Caki2 (cell line): ENCODE data around the gene APEH. TPM values are rescaled to one million over a fixed set of nuclear protein-coding genes. Genes with fewer than 3 reads are reported as not detected.
"Not testable (repeated sequence)": the region's sequence is repeated elsewhere in the genome, so short reads cannot be mapped to it uniquely, and the experiment has no call there.

Experiments
- DNase-seq: peaks from one replicate; pipeline ENCODE4 v3.0.0-alpha.2; 2015; ENCODE audit warnings: low read depth
- in situ Hi-C: cut with HindIII; loops from 2 replicates; pipeline ENCODE4 v1.10.0; 2016; ENCODE audit warnings: low sequenced_read_pairs, low pct_unique_long_range_greater_than_20kb, mixed read lengths
- total RNA-seq: library from RNA; depleted of rRNA; stranded (reverse); fragments of >200 nt; shearing (Covaris generic); gene quantifications from 2 replicates; pipeline ENCODE4 v1.2.3, GENCODE V29; 2014; ENCODE audit warnings: low replicate concordance

The APEH gene
- total RNA-seq, 1 experiment from 2014 or later: 122 TPM

DNA sequence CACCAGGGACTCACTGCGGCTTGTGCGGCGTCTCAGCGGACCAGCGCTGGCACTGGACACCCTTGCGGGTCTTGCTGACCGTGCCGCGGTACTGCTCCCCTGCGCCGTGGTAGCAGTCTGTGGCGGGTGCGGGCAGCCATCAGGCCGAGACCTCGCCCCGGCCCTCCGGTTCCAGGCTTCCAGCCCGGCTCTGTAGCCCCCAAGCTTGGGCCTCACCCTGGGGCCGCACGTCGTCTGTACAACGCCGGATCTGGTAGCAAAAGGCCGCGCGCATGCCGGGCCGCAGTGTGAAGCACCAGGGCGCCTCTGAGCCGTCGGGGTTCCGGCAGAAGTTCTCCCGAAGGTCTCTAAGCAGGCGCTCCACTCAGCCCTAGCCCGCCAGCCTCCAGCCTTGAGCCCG is 11.7 kb downstream of the APEH start:
- in situ Hi-C loops, DNase-seq: not testable (repeated sequence)

DNA sequence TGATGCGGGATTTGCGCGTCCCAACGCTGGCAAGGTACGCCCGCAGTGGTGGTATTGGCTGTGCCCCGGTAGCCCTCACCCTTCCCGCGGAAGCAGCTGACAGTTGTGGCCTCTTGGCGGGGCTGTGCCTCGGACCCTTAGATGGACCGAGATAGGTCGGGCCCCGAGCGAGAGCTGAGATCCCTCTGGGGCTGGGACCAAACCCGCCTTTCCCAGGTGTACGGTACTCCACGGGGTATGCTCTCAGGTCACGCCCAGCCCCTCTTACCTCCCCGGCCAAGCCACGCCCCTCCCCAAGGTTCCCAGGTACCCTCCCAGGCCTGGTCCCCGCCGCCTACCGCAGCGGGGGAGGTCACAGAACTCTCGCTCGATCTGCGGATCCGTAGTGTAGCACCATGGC is 12.2 kb downstream of the APEH start:
- in situ Hi-C loops, DNase-seq: not testable (repeated sequence)

DNA sequence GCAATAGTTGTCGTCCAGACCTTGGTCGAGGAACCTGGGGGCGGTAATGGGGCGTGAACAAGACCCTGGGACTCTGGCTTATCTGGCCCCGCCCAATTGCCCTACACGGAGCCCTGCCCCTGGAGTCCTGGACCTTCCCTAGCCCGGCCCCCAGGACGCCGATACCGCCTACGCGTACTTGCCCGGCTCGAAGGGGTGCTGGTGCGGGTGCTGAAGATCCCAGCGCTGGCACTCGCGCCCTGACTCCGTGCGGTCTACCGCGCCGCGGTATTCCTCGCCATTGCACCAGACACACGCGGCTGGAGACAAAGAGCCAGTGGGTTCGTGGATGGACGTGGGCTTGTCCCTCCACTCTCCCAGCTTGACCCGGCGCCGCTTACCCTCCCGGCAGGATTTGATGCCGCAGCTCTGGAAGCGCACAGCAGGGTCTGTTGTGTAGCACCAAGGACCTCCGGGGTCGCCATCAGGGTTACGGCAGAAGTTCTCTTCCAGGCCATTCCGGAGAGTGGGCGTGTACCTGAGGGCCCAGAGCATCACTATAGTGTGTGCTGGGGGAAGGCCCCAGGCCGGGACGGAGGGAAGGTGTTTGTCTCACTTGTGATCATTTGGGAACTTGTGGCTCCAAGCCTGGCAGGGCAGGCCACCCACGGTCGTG is 12.7 kb downstream of the APEH start:
- DNase-seq, in situ Hi-C loops: not testable (repeated sequence)

- in situ Hi-C loops, DNase-seq: not testable (repeated sequence)
These were observed 13.3 kb downstream of the APEH start for GRCh38 chr3:49687424-49687795.

- in situ Hi-C loops, DNase-seq: not testable (repeated sequence)
These were observed 14.3 kb downstream of the APEH start for GRCh38 chr3:49688338-49689045.

GRCh38 chr3:49689046-49689907 is 15.1 kb downstream of the APEH start, which contains the start of the genes MST1 and RNF123:
Gene MST1 (minus strand): TSS chr3:49689474. CDS start chr3:49688691, 783 bp downstream.
Gene RNF123 (plus strand): TSS chr3:49689557. CDS start chr3:49691166, 1,609 bp downstream.
- in situ Hi-C loops: no loop called here
- DNase-seq: peak; percentile 71

DNA sequence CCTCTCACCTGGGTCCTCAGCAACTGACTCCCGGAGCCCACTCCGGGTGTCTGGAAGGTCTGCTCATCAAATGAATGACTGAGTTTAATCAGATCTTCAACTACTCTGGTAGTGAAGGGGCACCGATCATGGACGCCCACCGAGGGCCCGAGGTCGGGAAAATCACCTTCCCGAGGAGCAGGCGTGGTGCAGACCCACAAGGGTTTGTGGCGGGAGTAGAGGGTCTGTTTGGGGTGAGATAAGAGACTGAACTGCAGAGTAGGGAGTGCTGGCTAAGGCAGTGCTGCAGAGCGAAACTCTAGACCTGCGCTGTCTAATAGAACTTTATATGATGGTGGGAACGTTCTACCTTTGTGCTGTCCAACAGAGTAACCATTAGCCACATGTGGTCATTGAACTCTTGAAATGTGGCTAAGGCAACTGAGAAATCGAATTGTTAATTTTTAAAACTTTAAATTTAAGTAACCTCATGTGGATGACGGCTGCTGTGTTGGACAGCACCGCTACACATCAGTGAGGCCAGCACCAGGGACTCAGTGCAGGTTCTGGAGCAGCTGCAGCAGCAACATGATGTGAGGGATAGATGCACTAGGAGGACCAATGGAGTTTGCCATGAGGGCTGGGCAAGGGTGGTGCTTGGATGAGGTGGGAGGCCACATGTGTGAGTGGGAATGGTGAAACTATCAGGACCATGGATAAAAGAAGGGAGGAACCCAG is 15.9 kb downstream of the APEH start:
- in situ Hi-C loops, DNase-seq: not testable (repeated sequence)

DNA sequence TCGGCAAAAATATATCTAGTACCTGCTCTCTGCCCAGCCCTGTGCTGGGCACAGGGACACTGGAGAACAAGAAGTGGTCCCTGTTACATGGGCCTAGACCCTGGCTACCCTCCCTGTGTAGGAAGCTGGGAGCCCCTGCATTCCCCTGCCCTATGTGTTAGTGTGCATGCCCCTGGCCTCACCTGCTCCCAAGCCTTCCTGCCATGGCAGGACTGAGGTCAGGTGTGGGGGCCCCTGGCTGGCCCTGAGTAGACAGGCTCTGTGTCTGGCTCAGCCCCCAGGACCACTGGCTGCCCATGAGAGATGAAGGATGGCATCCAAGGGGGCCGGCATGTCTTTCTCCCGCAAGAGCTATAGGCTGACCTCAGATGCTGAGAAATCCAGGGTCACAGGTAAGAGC is 16.7 kb downstream of the APEH start:
- in situ Hi-C loops, DNase-seq: not testable (repeated sequence)

GRCh38 chr3:49691481-49691880 is 17.3 kb downstream of the APEH start:
- DNase-seq, in situ Hi-C loops: not testable (repeated sequence)

DNA sequence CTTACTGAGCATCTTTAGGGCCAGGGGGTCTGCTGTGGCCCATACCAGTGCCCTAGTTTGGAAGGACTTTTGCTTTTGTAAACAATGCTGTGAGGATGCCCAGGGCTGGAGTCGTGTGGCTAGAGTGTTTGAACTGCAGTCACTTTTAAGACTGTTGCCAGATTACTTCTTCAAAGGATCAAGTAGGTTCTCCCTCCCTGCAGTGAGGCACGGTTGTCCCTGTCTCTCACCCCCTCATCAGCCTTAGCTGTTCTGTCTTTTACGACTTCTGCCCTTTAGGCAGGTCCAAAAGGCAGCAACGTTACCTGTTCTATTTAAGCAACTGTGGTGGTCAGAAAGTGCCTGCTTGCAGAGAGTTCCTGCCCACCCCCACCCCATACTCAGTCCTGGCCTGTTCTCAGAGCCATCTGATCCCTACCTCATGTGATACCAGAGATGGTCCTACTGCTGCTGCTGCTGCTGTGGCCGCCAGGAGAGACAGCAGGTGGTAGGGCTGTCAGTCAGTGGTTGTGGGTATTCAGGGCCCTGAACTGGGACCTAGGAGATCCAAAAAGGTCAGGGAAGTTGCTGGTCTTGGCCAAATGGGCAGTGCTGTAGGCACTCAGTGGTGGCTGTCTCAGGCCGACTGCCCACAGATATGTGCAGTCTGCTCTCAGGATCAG is 20.4 kb downstream of the APEH start:
- in situ Hi-C loops, DNase-seq: not testable (repeated sequence)

DNA sequence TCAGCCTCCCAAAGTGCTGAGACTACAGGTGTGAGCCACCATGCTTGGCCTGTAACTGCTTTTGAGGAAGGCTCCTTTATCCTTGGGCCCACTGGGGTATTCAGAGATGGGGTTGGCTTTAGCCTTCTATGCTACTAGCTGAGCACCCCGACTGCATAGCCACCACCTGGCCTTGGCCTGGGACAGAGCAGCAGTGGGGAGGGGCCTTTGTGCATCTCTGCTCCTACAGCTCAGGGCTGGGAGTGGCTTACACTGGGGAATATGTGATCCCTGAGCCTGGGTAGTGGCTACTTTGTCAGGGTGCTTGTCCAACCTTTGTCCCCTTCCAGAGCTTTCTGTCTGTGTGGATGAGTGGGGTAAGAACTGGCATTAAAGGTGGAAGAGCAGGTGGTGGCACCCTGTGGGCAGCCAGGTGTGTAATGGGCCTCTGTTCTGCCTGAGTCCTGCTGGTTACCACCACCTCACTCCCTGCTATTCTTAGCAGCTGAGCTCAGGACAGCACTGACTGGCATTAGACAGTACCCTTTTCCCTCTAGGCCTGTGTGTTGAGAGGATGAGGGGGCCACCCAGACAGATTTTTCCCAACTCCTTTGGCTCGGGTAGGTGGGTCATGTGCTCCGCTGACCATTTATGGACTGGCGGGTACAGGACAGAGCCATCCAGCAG is 21.3 kb downstream of the APEH start:
- in situ Hi-C loops, DNase-seq: not testable (repeated sequence)

- in situ Hi-C loops: no loop called here
- no peak for DNase-seq
These were observed 25.3 kb downstream of the APEH start for GRCh38 chr3:49699281-49699979.

DNA sequence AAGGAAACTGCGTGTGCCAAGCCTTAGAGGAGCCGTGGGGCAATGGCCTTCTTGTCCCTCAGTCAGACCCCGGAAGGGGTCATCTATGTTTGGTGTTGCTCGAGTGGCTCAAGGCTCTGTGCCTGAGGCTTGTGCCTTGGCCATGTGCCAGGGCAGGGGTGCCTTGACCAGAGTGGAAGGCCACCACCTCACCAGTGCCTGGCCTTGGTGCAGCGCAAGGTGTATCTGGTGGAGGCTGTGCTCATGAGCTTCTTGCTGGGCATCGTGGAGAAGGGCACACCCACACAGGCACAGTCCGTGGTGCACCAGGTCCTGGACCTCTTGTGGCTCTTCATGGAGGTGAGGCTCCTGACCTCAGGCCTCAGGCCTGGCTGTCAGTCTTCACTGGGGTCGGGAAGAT is 25.9 kb downstream of the APEH start:
- no peak for DNase-seq
- in situ Hi-C loops: no loop called here

GRCh38 chr3:49700453-49701128 is 26.4 kb downstream of the APEH start:
- no peak for DNase-seq
- in situ Hi-C loops: no loop called here

GRCh38 chr3:49701388-49702077 is 27.4 kb downstream of the APEH start:
- DNase-seq: no peak
- in situ Hi-C loops: no loop called here

- no peak for DNase-seq
- in situ Hi-C loops: no loop called here
These were observed 28.5 kb downstream of the APEH start for GRCh38 chr3:49702672-49703071.
